Measurements from ENCODE around the gene DISP1.

DNA sequence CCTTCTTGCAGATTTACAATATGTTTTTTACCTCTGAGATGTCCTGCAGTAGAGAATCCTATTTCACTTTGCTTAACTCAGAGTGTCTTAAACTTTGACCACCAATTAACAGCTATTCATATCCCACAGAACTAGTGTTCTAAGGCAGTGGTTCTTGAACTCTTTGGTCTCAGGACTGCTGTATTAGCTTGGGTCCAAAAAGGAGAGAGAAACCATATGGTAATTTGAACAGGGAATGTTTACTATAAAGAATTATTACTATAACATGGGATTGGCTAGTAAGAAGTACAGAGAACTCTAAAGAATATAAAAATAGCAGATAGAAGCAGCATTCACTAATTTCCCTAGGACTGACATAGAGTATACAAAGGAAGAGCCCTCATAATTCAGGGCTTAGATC, 46.2 kb upstream of the DISP1 start:
- TF ChIP-seq MAX (IDR thresholded peaks at IDR 0.05; ENCODE audit: low read depth, low read length) (no peak), CTCF (IDR thresholded peaks at IDR 0.05 in 2 of 3, conservative IDR thresholded peaks at IDR 0.05 in 1 of 3; ENCODE audit: control insufficient read depth in 2 of 3, extremely low read depth in 1 of 3, insufficient read depth in 1 of 3, low read depth in 3 of 3, low read length in 3 of 3) (no peak), KAT2A (conservative IDR thresholded peaks at IDR 0.05; ENCODE audit: control insufficient read depth, low read depth, low read length) (no peak), ESRRA (IDR thresholded peaks at IDR 0.05; ENCODE audit: low read length) (no peak), KDM1A (IDR thresholded peaks at IDR 0.05; ENCODE audit: borderline replicate concordance) (no peak), POLR2AphosphoS5 (IDR thresholded peaks at IDR 0.05; ENCODE audit: low read length) (no peak), POLR2A (IDR thresholded peaks at IDR 0.05; ENCODE audit: low read depth, low read length) (no peak), USF2 (IDR thresholded peaks at IDR 0.05; ENCODE audit: borderline replicate concordance, low read depth, low read length) (no peak), TCF7 (IDR thresholded peaks at IDR 0.05; ENCODE audit: borderline replicate concordance) (no peak), EZH2 (IDR thresholded peaks at IDR 0.05; ENCODE audit: borderline replicate concordance, control insufficient read depth, low read depth, low read length) (no peak), NFYB (IDR thresholded peaks at IDR 0.05; ENCODE audit: insufficient read depth, low read depth, low read length) (no peak), FOS (IDR thresholded peaks at IDR 0.05; ENCODE audit: borderline replicate concordance, extremely low read depth, insufficient read length) (no peak), NRF1 (conservative IDR thresholded peaks at IDR 0.05; ENCODE audit: low read depth, low read length) (no peak)
- TF ChIP-seq, protein P1, sequence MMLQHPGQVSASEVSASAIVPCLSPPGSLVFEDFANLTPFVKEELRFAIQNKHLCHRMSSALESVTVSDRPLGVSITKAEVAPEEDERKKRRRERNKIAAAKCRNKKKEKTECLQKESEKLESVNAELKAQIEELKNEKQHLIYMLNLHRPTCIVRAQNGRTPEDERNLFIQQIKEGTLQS (IDR thresholded peaks at IDR 0.05; ENCODE audit: borderline replicate concordance, extremely low read depth, low read depth, low read length), result no peak

All from GM12878 (cell line).